ENCODE data around the gene HSFX4. TPM values are rescaled to one million over a fixed set of nuclear protein-coding genes. Genes with fewer than 3 reads are reported as not detected.
"Not testable (repeated sequence)": the region's sequence is repeated elsewhere in the genome, so short reads cannot be mapped to it uniquely, and the experiment has no call there.

Gene HSFX4
- total RNA-seq, 1 experiment from 2014 or later, result not detected

- H3K27ac ChIP-seq; H3K4me3 ChIP-seq; H3K27me3 ChIP-seq (replicated peaks); H3K4me1 ChIP-seq (replicated peaks); H3K36me3 ChIP-seq; DNase-seq (ENCODE audit: low read depth in 1 of 2, low spot score in 2 of 2); H3K9me3 ChIP-seq (replicated peaks): not testable (repeated sequence)
Measured at GRCh38 chrX:149927245-149927963, 2.0 kb upstream of the HSFX4 start.

GRCh38 chrX:149927964-149928258, 1.5 kb upstream of the HSFX4 start:
- not testable (repeated sequence) for H3K36me3 ChIP-seq; H3K4me1 ChIP-seq (replicated peaks); H3K27me3 ChIP-seq (replicated peaks); H3K4me3 ChIP-seq; DNase-seq (ENCODE audit: low read depth in 1 of 2, low spot score in 2 of 2); H3K27ac ChIP-seq; H3K9me3 ChIP-seq (replicated peaks)

- not testable (repeated sequence) for H3K4me3 ChIP-seq; H3K27me3 ChIP-seq (replicated peaks); H3K36me3 ChIP-seq; H3K9me3 ChIP-seq (replicated peaks); H3K27ac ChIP-seq; H3K4me1 ChIP-seq (replicated peaks); DNase-seq (ENCODE audit: low read depth in 1 of 2, low spot score in 2 of 2)
Measured at GRCh38 chrX:149928635-149929034, 738 bp upstream of the HSFX4 start.

GRCh38 chrX:149931355-149931754, 2.0 kb downstream of the HSFX4 start:
- H3K4me1 ChIP-seq (replicated peaks); DNase-seq (ENCODE audit: low read depth in 1 of 2, low spot score in 2 of 2); H3K4me3 ChIP-seq; H3K9me3 ChIP-seq (replicated peaks); H3K36me3 ChIP-seq; H3K27me3 ChIP-seq (replicated peaks); H3K27ac ChIP-seq: not testable (repeated sequence)

GRCh38 chrX:149932150-149932549, 2.8 kb downstream of the HSFX4 start:
- H3K36me3 ChIP-seq; H3K27ac ChIP-seq; H3K4me3 ChIP-seq; H3K4me1 ChIP-seq (replicated peaks); H3K27me3 ChIP-seq (replicated peaks); DNase-seq (ENCODE audit: low read depth in 1 of 2, low spot score in 2 of 2); H3K9me3 ChIP-seq (replicated peaks): not testable (repeated sequence)

GRCh38 chrX:149932970-149933369, 3.6 kb downstream of the HSFX4 start:
- not testable (repeated sequence) for H3K27me3 ChIP-seq (replicated peaks); H3K4me1 ChIP-seq (replicated peaks); DNase-seq (ENCODE audit: low read depth in 1 of 2, low spot score in 2 of 2); H3K4me3 ChIP-seq; H3K27ac ChIP-seq; H3K36me3 ChIP-seq; H3K9me3 ChIP-seq (replicated peaks)

- H3K4me1 ChIP-seq (replicated peaks); H3K9me3 ChIP-seq (replicated peaks); H3K36me3 ChIP-seq; H3K27me3 ChIP-seq (replicated peaks); DNase-seq (ENCODE audit: low read depth in 1 of 2, low spot score in 2 of 2); H3K4me3 ChIP-seq; H3K27ac ChIP-seq: not testable (repeated sequence)
Measured at GRCh38 chrX:149933547-149933946, 4.2 kb downstream of the HSFX4 start.

- H3K4me1 ChIP-seq (replicated peaks); H3K36me3 ChIP-seq; H3K27ac ChIP-seq; H3K27me3 ChIP-seq (replicated peaks); H3K9me3 ChIP-seq (replicated peaks); DNase-seq (ENCODE audit: low read depth in 1 of 2, low spot score in 2 of 2): not testable (repeated sequence)
- H3K4me3 ChIP-seq, result peak overlapping the region; percentile 82
Measured at GRCh38 chrX:149937328-149937727, 8.0 kb downstream of the HSFX4 start.

GRCh38 chrX:149937871-149938426, 8.6 kb downstream of the HSFX4 start:
- no peaks in the 10 kb centered on the region for H3K27me3 ChIP-seq (replicated peaks)
- peak in 1 of 2 experiments; percentile 37 for DNase-seq (ENCODE audit: low read depth in 1 of 2, low spot score in 2 of 2)
- no peaks in the 10 kb centered on the region for H3K9me3 ChIP-seq (replicated peaks)
- peak overlapping the region; percentile 82 for H3K4me3 ChIP-seq
- H3K36me3 ChIP-seq, result peaks cover 6% of the 10 kb centered on the region; the same call in 1 of the 2 replicates
- no peaks in the 10 kb centered on the region for H3K4me1 ChIP-seq (replicated peaks)
- H3K27ac ChIP-seq, result peak overlapping the region; percentile 85

GRCh38 chrX:149938427-149938880, 9.1 kb downstream of the HSFX4 start, which contains the start of gene EOLA2:
EOLA2 (minus strand) TSS chrX:149938491; CDS start chrX:149933874, 4,617 bp downstream.
- H3K4me1 ChIP-seq (replicated peaks), result no peaks in the 10 kb centered on the region
- no peaks in the 10 kb centered on the region for H3K27me3 ChIP-seq (replicated peaks)
- DNase-seq (ENCODE audit: low read depth in 1 of 2, low spot score in 2 of 2), result peak; percentile 94 to 95
- peak within 1 kb of the TSS; percentile 85 for H3K27ac ChIP-seq
- peaks cover 6% of the 10 kb centered on the region; the same call in 1 of the 2 replicates for H3K36me3 ChIP-seq
- no peaks in the 10 kb centered on the region for H3K9me3 ChIP-seq (replicated peaks)
- peak within 1 kb of the TSS; percentile 82 for H3K4me3 ChIP-seq

- Histone ChIP-seq H3K4me3 (peak overlapping the region; percentile 82), H3K9me3 (replicated peaks) (no peaks in the 10 kb centered on the region), H3K27ac (peak overlapping the region; percentile 85)
Measured at GRCh38 chrX:149938881-149939654, 9.7 kb downstream of the HSFX4 start.

GRCh38 chrX:149939655-149939904, 10.2 kb downstream of the HSFX4 start:
- no peak for DNase-seq (ENCODE audit: low read depth in 1 of 2, low spot score in 2 of 2)
- H3K36me3 ChIP-seq, result peaks cover 6% of the 10 kb centered on the region; the same call in 1 of the 2 replicates
- no peaks in the 10 kb centered on the region for H3K9me3 ChIP-seq (replicated peaks)
- H3K27me3 ChIP-seq (replicated peaks), result no peaks in the 10 kb centered on the region
- H3K4me1 ChIP-seq (replicated peaks), result no peaks in the 10 kb centered on the region
- H3K4me3 ChIP-seq, result peak overlapping the region; percentile 55
- peak overlapping the region; percentile 94 for H3K27ac ChIP-seq

More at GRCh38 chrX:149938881-149939654, 9.7 kb downstream of the HSFX4 start:
- Histone ChIP-seq H3K27me3 (replicated peaks) (no peaks in the 10 kb centered on the region), H3K4me1 (replicated peaks) (no peaks in the 10 kb centered on the region), H3K36me3 (peaks cover 6% of the 10 kb centered on the region; the same call in 1 of the 2 replicates)
- peak; percentile 50 to 95 for DNase-seq (ENCODE audit: low read depth in 1 of 2, low spot score in 2 of 2)

- Histone ChIP-seq H3K27ac (peak overlapping the region; percentile 94), H3K27me3 (replicated peaks) (no peaks in the 10 kb centered on the region), H3K4me1 (replicated peaks) (no peaks in the 10 kb centered on the region), H3K36me3 (peaks cover 6% of the 10 kb centered on the region; the same call in 1 of the 2 replicates), H3K9me3 (replicated peaks) (no peaks in the 10 kb centered on the region), H3K4me3 (peak overlapping the region; percentile 55)
- peak; percentile 92 to 98 for DNase-seq (ENCODE audit: low read depth in 1 of 2, low spot score in 2 of 2)
Measured at GRCh38 chrX:149939905-149940673, 10.7 kb downstream of the HSFX4 start.

GRCh38 chrX:149940674-149941024, 11.3 kb downstream of the HSFX4 start:
- not testable (repeated sequence) for DNase-seq (ENCODE audit: low read depth in 1 of 2, low spot score in 2 of 2); H3K4me3 ChIP-seq

More at GRCh38 chrX:149940674-149941024, 11.3 kb downstream of the HSFX4 start:
- not testable (repeated sequence) for H3K4me1 ChIP-seq (replicated peaks); H3K9me3 ChIP-seq (replicated peaks); H3K27me3 ChIP-seq (replicated peaks); H3K27ac ChIP-seq; H3K36me3 ChIP-seq

Data from SJSA1 (cell line).